CD4-positive, alpha-beta T cell (primary cell): ENCODE measurements around the gene LPO. TPM values are rescaled to one million over a fixed set of nuclear protein-coding genes. Genes with fewer than 3 reads are reported as not detected.

Experiments used
- ATAC-seq: fragments of 200-7000 bp; cut with Tn5 transposase; one replicate; pipeline ENCODE4 v1.10.0; 2022; ENCODE audit warnings: mild to moderate bottlenecking; ENCODE audit not compliant: poor library complexity
- CTCF ChIA-PET: fragments of 350-600 bp; sonication (Branson Sonifier 250); formaldehyde crosslinking; loops from one replicate; lab custom pipeline; 2021; ENCODE audit warnings: antibody characterized with exemption, inconsistent platforms; lab: Charles Lee
- POLR2A ChIA-PET: fragments of 350-600 bp; sonication (Branson Sonifier 250); formaldehyde crosslinking; loops from one replicate; lab custom pipeline; 2021; ENCODE audit warnings: antibody characterized with exemption, inconsistent platforms; lab: Charles Lee
- DNase-seq, 14 experiments: peaks; one replicate each; pipeline ENCODE4 v3.0.0-alpha.2; 2013 to 2020; ENCODE audit warnings: mixed read lengths in 2 of 14
- H3K27ac ChIP-seq, 2 donors: one replicate each; pipeline versions ENCODE4 v1.5.1 to v1.7.0; 2013; ENCODE audit warnings: low read length in 2 of 2, low read depth in 1 of 2, mild to moderate bottlenecking in 1 of 2
- H3K27me3 ChIP-seq, 2 experiments: 1 replicate in 1 of 2; 2 replicates in 1 of 2; pipeline versions ENCODE4 v1.6.1 to v1.7.0; 2013; ENCODE audit warnings: low read length in 2 of 2, control low read depth in 1 of 2, mild to moderate bottlenecking in 1 of 2, moderate library complexity in 1 of 2; ENCODE audit not compliant: insufficient read depth in 2 of 2, control insufficient read depth in 1 of 2
- H3K36me3 ChIP-seq: one replicate; pipeline ENCODE4 v1.6.1; 2013; ENCODE audit warnings: low read length, control low read depth; ENCODE audit not compliant: insufficient read depth
- H3K4me1 ChIP-seq: one replicate; pipeline ENCODE4 v1.6.1; 2013; ENCODE audit warnings: low read length, control low read depth; ENCODE audit not compliant: insufficient read depth
- H3K4me3 ChIP-seq: one replicate; pipeline ENCODE4 v1.5.1; 2013; ENCODE audit warnings: mild to moderate bottlenecking, low read length, moderate library complexity
- H3K9me3 ChIP-seq, 2 experiments: 1 replicate in 1 of 2; 2 replicates in 1 of 2; pipeline versions ENCODE4 v1.6.1 to v1.7.0; 2013; ENCODE audit warnings: low read length in 2 of 2, mild to moderate bottlenecking in 2 of 2, control low read depth in 1 of 2, moderate library complexity in 1 of 2; ENCODE audit not compliant: control insufficient read depth in 1 of 2, insufficient read depth in 1 of 2
- H3K27ac Mint-ChIP-seq: one replicate; pipeline ENCODE4 v1.8.0; 2020; ENCODE audit warnings: mixed read lengths
- H3K27me3 Mint-ChIP-seq: one replicate; pipeline ENCODE4 v1.8.0; 2021; ENCODE audit warnings: mixed read lengths
- H3K36me3 Mint-ChIP-seq: one replicate; pipeline ENCODE4 v1.8.0; 2021; ENCODE audit warnings: low read depth, mixed read lengths
- H3K4me1 Mint-ChIP-seq: one replicate; pipeline ENCODE4 v1.8.0; 2021; ENCODE audit warnings: low read depth, mixed read lengths
- H3K4me3 Mint-ChIP-seq: one replicate; pipeline ENCODE4 v1.8.0; 2020; ENCODE audit warnings: mild to moderate bottlenecking, mixed read lengths
- H3K9me3 Mint-ChIP-seq: one replicate; pipeline ENCODE4 v1.8.0; 2020; ENCODE audit warnings: mixed read lengths
- CTCF ChIP-seq: fragments of 200-600 bp; IDR thresholded peaks from one replicate; pipeline ENCODE4 v1.8.0; 2022; ENCODE audit warnings: antibody characterized with exemption, mild to moderate bottlenecking
- intact Hi-C, 2 experiments: fragments of 100-400 bp; cut with DNase I in 1 of 2; cut with micrococcal nuclease in 1 of 2; formaldehyde crosslinking; loops; one replicate each; pipeline versions ENCODE4 v1.15.1 to v1.9.0; 2023 to 2025; cut with DNase I, micrococcal nuclease
- total RNA-seq, 174 experiments: library from RNA in 2 of 174; stranded (reverse) in 2 of 174; gene quantifications; one replicate each; pipeline ENCODE4 v1.2.3 and lab custom pipeline; 2021 to 2026

Gene LPO
- total RNA-seq, 2 experiments from 2014 or later: not detected

GRCh38 chr17:58305626-58306025 is 67.2 kb downstream of the LPO start:
- peaks cover 14% of the 10 kb centered on the region for H3K36me3 ChIP-seq
- intact Hi-C loops: no loop called here
- POLR2A ChIA-PET: interaction anchor here (1.7 kb wide), 1 partner anchor 22 kb away, joined by 4 read pairs; the partner anchor contains the start of gene TSPOAP1
- DNase-seq (peak in 1 of 14 experiments; percentile 12), ATAC-seq (no peak)
- H3K27me3 ChIP-seq: no peaks in the 10 kb centered on the region
- H3K4me3 ChIP-seq: no peak overlapping the region
- Mint-ChIP-seq H3K27ac (no peak overlapping the region), H3K4me3 (no peak overlapping the region), H3K27me3 (no peaks in the 10 kb centered on the region), H3K4me1 (peaks cover 6% of the 10 kb centered on the region), H3K36me3 (no peaks in the 10 kb centered on the region), H3K9me3 (no peaks in the 10 kb centered on the region)
- no peaks in the 10 kb centered on the region for H3K9me3 ChIP-seq
- CTCF ChIA-PET: no interaction called here
- H3K4me1 ChIP-seq: peaks cover 8% of the 10 kb centered on the region
- no peak for TF ChIP-seq CTCF
- no peak overlapping the region for H3K27ac ChIP-seq

- Mint-ChIP-seq H3K27ac (no peak overlapping the region), H3K27me3 (no peaks in the 10 kb centered on the region), H3K36me3 (no peaks in the 10 kb centered on the region), H3K9me3 (no peaks in the 10 kb centered on the region), H3K4me1 (peaks cover 6% of the 10 kb centered on the region), H3K4me3 (no peak overlapping the region)
- Histone ChIP-seq H3K27me3 (no peaks in the 10 kb centered on the region), H3K9me3 (no peaks in the 10 kb centered on the region), H3K4me3 (no peak overlapping the region), H3K27ac (no peak overlapping the region), H3K36me3 (peaks cover 14% of the 10 kb centered on the region), H3K4me1 (peaks cover 8% of the 10 kb centered on the region)
- DNase-seq (peak in 1 of 14 experiments; percentile 3), ATAC-seq (no peak)
- intact Hi-C loops: no loop called here
- ChIA-PET POLR2A (interaction anchor here (1.7 kb wide), 1 partner anchor 22 kb away, joined by 4 read pairs; the partner anchor contains the start of gene TSPOAP1), CTCF (no interaction called here)
- TF ChIP-seq CTCF: no peak
Measured at GRCh38 chr17:58306131-58306951, 68.0 kb downstream of the LPO start.

- H3K27ac Mint-ChIP-seq: no peak overlapping the region
- Histone ChIP-seq H3K4me3 (no peak overlapping the region), H3K36me3 (peaks cover 16% of the 10 kb centered on the region), H3K4me1 (peaks cover 8% of the 10 kb centered on the region), H3K27me3 (no peaks in the 10 kb centered on the region), H3K9me3 (no peaks in the 10 kb centered on the region), H3K27ac (no peak overlapping the region)
- H3K4me1 Mint-ChIP-seq: peaks cover 6% of the 10 kb centered on the region
- ChIA-PET CTCF (interaction anchor here (1.3 to 1.8 kb wide), 2 partner anchors 10 to 37 kb away, joined by 3 to 10 read pairs; no protein-coding TSS in a partner anchor), POLR2A (interaction anchor here (1.5 kb wide), 1 partner anchor 44 kb away, joined by 3 read pairs; the partner anchor contains the start of gene SUPT4H1)
- H3K9me3 Mint-ChIP-seq: no peaks in the 10 kb centered on the region
- no peaks in the 10 kb centered on the region for H3K36me3 Mint-ChIP-seq
- intact Hi-C loops: no loop called here
- ATAC-seq: no peak
- no peak for TF ChIP-seq CTCF
- peak in 1 of 14 experiments; percentile 16 for DNase-seq
- H3K4me3 Mint-ChIP-seq: no peak overlapping the region
- no peaks in the 10 kb centered on the region for H3K27me3 Mint-ChIP-seq
Measured at GRCh38 chr17:58307468-58308172, 69.2 kb downstream of the LPO start.
